ENCODE data around the gene MEOX1.

The MEOX1 gene

DNA sequence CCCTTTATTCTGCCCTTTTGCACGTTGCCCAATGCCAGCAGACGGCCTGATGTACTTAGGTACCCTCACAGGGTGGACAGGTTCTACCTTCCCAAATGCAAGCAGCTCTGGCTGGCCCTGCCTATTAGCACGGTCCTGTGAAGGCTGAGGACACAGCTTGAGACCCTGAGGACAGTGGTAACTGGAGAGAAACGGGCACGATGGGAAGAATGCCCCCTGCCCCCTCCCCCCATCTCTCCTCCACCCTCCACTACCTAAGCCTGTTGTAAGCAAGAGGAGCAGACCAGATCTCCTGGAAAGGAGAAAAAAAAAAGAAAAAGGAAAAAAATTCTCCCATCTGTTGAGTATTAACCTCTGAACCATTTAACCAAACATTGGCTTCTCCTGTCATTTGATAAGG, 34.1 kb downstream of the MEOX1 start:
- no peak overlapping the region for H3K9ac ChIP-seq (ENCODE audit: low read depth, low read length)
- H3K4me3 ChIP-seq (ENCODE audit: low read length): no peak overlapping the region
- no peaks in the 10 kb centered on the region for H3K36me3 ChIP-seq (ENCODE audit: insufficient read depth, low read length)
- H3K27me3 ChIP-seq (ENCODE audit: control insufficient read depth, insufficient read depth, low read length): peaks cover 56% of the 10 kb centered on the region
- no peaks in the 10 kb centered on the region for H3K9me3 ChIP-seq (replicated peaks; ENCODE audit: low read length)
- H3K4me1 ChIP-seq (ENCODE audit: control insufficient read depth, insufficient read depth, low read length): no peaks in the 10 kb centered on the region
- H3K4me2 ChIP-seq (ENCODE audit: low read length): no peak overlapping the region

- Histone ChIP-seq H3K9ac (ENCODE audit: low read depth, low read length) (no peak overlapping the region), H3K4me2 (ENCODE audit: low read length) (no peak overlapping the region), H3K27me3 (ENCODE audit: control insufficient read depth, insufficient read depth, low read length) (peaks cover 47% of the 10 kb centered on the region), H3K36me3 (ENCODE audit: insufficient read depth, low read length) (no peaks in the 10 kb centered on the region), H3K9me3 (replicated peaks; ENCODE audit: low read length) (no peaks in the 10 kb centered on the region), H3K4me1 (ENCODE audit: control insufficient read depth, insufficient read depth, low read length) (no peaks in the 10 kb centered on the region), H3K4me3 (ENCODE audit: low read length) (no peak overlapping the region)
Measured at GRCh38 chr17:43626023-43626422, 35.7 kb downstream of the MEOX1 start.

DNA sequence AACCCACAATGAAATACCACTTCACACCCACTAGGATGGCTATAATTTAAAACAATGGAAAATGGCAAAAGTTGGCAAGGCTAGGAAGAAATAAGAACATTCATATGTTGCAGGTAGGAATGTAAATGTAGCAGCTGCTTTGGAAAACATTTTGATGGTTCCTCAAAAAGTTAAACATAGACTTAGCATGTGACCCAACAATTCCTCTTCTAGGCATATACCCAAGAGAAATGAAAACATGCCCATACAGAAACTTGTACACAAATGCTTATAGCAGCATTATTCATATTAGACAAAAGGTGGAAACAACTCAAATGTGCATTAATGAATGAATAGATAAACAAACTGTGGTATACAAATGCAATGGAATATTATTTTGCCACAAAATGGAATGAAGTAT, 36.1 kb downstream of the MEOX1 start:
- no peaks in the 10 kb centered on the region for H3K4me1 ChIP-seq (ENCODE audit: control insufficient read depth, insufficient read depth, low read length)
- H3K4me3 ChIP-seq (ENCODE audit: low read length): no peak overlapping the region
- H3K36me3 ChIP-seq (ENCODE audit: insufficient read depth, low read length): no peaks in the 10 kb centered on the region
- H3K9me3 ChIP-seq (replicated peaks; ENCODE audit: low read length): no peaks in the 10 kb centered on the region
- peaks cover 45% of the 10 kb centered on the region for H3K27me3 ChIP-seq (ENCODE audit: control insufficient read depth, insufficient read depth, low read length)
- no peak overlapping the region for H3K4me2 ChIP-seq (ENCODE audit: low read length)
- H3K9ac ChIP-seq (ENCODE audit: low read depth, low read length): no peak overlapping the region

GRCh38 chr17:43620581-43620980, 41.1 kb downstream of the MEOX1 start:
- no peak overlapping the region for H3K4me3 ChIP-seq (ENCODE audit: low read length)
- no peak overlapping the region for H3K4me2 ChIP-seq (ENCODE audit: low read length)

GRCh38 chr17:43620147-43620546, 41.6 kb downstream of the MEOX1 start:
- H3K27me3 ChIP-seq (ENCODE audit: control insufficient read depth, insufficient read depth, low read length): peaks cover 32% of the 10 kb centered on the region
- H3K36me3 ChIP-seq (ENCODE audit: insufficient read depth, low read length): no peaks in the 10 kb centered on the region
- no peaks in the 10 kb centered on the region for H3K4me1 ChIP-seq (ENCODE audit: control insufficient read depth, insufficient read depth, low read length)
- no peak overlapping the region for H3K9ac ChIP-seq (ENCODE audit: low read depth, low read length)
- H3K9me3 ChIP-seq (replicated peaks; ENCODE audit: low read length): no peaks in the 10 kb centered on the region
- H3K4me2 ChIP-seq (ENCODE audit: low read length): no peak overlapping the region
- H3K4me3 ChIP-seq (ENCODE audit: low read length): no peak overlapping the region

More at GRCh38 chr17:43620581-43620980, 41.1 kb downstream of the MEOX1 start:
- H3K36me3 ChIP-seq (ENCODE audit: insufficient read depth, low read length): no peaks in the 10 kb centered on the region
- H3K4me1 ChIP-seq (ENCODE audit: control insufficient read depth, insufficient read depth, low read length): no peaks in the 10 kb centered on the region
- H3K9me3 ChIP-seq (replicated peaks; ENCODE audit: low read length): no peaks in the 10 kb centered on the region
- no peak overlapping the region for H3K9ac ChIP-seq (ENCODE audit: low read depth, low read length)
- H3K27me3 ChIP-seq (ENCODE audit: control insufficient read depth, insufficient read depth, low read length): peaks cover 31% of the 10 kb centered on the region

DNA sequence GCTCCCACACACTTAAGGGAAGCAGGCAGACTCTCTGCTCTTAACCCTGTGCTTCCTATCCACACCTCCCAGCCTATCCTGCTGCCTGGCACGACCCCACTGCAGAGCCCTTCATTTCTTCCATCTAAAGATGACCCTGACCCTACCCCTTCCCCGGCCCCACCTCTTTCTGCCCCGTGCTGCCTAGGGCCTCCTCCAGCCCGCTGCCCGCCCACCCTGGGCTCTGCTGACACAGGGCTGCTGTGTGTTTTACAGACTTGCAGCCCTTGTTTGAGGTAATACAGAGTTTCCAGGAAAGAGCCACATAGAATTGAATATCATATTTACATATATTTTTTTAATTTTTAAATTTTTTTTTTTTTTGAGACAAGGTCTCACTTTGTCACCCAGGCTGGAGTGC, 42.0 kb downstream of the MEOX1 start:
- no peak overlapping the region for H3K4me2 ChIP-seq (ENCODE audit: low read length)

DNA sequence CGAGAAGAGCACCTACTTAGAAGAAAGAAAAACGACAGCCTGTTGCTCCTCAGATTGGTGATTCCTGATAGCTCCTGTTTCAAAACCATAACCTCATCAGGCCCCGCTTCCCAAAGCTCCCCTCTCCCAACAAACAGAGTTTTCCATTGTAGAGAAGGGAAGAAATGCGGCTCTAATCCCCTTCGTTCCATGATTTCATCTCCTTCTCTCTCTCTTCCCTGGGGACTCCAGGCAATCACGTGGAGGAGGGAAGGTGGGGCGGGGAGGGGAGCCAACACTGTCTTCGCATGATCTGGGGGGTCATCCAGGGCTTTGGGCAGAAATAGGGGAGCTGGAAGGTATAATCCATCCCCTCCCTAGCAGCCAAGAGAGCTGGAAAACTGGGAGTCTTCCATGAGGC, 43.4 kb downstream of the MEOX1 start:
- Histone ChIP-seq H3K9me3 (replicated peaks; ENCODE audit: low read length) (no peaks in the 10 kb centered on the region), H3K4me1 (ENCODE audit: control insufficient read depth, insufficient read depth, low read length) (no peaks in the 10 kb centered on the region), H3K9ac (ENCODE audit: low read depth, low read length) (no peak overlapping the region), H3K36me3 (ENCODE audit: insufficient read depth, low read length) (no peaks in the 10 kb centered on the region), H3K4me2 (ENCODE audit: low read length) (no peak overlapping the region), H3K4me3 (ENCODE audit: low read length) (no peak overlapping the region), H3K27me3 (ENCODE audit: control insufficient read depth, insufficient read depth, low read length) (peaks cover 41% of the 10 kb centered on the region)

More for the DNA sequence above, 42.0 kb downstream of the MEOX1 start:
- Histone ChIP-seq H3K36me3 (ENCODE audit: insufficient read depth, low read length) (no peaks in the 10 kb centered on the region), H3K4me1 (ENCODE audit: control insufficient read depth, insufficient read depth, low read length) (no peaks in the 10 kb centered on the region), H3K27me3 (ENCODE audit: control insufficient read depth, insufficient read depth, low read length) (peaks cover 36% of the 10 kb centered on the region), H3K4me3 (ENCODE audit: low read length) (no peak overlapping the region), H3K9me3 (replicated peaks; ENCODE audit: low read length) (no peaks in the 10 kb centered on the region), H3K9ac (ENCODE audit: low read depth, low read length) (no peak overlapping the region)

DNA sequence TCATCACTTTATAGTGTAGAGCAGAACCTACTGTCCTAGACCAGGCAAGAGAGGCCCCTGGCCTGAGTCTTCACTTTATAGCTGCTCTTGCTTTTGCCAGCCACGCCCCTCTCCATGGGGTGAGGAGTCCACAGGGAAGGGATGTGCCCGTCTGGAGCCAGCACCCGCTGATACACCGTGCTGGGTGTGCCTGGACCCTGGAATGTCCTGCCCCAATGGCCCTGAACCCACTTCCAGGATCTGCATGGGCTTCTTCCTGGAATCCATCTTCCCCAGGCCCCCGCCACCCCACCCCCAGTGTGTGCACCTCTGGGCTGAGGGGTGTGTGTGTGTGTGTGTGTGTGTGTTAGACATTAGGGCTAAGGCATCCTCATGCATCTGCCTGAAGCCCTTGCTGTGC, 44.9 kb downstream of the MEOX1 start:
- Histone ChIP-seq H3K27me3 (ENCODE audit: control insufficient read depth, insufficient read depth, low read length) (peaks cover 43% of the 10 kb centered on the region), H3K36me3 (ENCODE audit: insufficient read depth, low read length) (no peaks in the 10 kb centered on the region), H3K4me3 (ENCODE audit: low read length) (no peak overlapping the region), H3K9ac (ENCODE audit: low read depth, low read length) (no peak overlapping the region), H3K4me2 (ENCODE audit: low read length) (no peak overlapping the region), H3K9me3 (replicated peaks; ENCODE audit: low read length) (no peaks in the 10 kb centered on the region), H3K4me1 (ENCODE audit: control insufficient read depth, insufficient read depth, low read length) (no peaks in the 10 kb centered on the region)

DNA sequence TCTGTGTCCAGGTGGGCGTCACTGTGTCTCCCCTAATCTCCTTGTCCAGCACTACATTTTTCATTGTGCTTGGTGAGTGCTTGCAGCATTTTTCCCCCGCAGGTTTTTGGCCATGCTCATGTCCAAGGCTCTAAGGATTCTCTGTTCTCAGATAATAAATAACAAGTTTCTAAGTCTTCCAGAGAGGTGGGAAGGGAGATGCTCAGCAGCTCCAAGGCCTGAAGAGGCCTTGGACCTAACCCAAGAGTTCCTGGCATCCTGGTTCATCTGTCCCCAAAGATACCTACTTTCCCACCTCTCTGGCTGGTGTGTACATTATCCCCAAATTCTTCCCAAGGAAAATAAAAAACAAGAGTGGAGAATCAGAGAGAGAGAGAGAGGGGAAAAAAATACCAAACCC, 45.3 kb downstream of the MEOX1 start:
- no peaks in the 10 kb centered on the region for H3K4me1 ChIP-seq (ENCODE audit: control insufficient read depth, insufficient read depth, low read length)
- peaks cover 46% of the 10 kb centered on the region for H3K27me3 ChIP-seq (ENCODE audit: control insufficient read depth, insufficient read depth, low read length)

GRCh38 chr17:43616029-43616351, 45.7 kb downstream of the MEOX1 start:
- Histone ChIP-seq H3K4me1 (ENCODE audit: control insufficient read depth, insufficient read depth, low read length) (no peaks in the 10 kb centered on the region), H3K27me3 (ENCODE audit: control insufficient read depth, insufficient read depth, low read length) (peaks cover 47% of the 10 kb centered on the region), H3K9me3 (replicated peaks; ENCODE audit: low read length) (no peaks in the 10 kb centered on the region), H3K36me3 (ENCODE audit: insufficient read depth, low read length) (no peaks in the 10 kb centered on the region), H3K4me3 (ENCODE audit: low read length) (no peak overlapping the region), H3K4me2 (ENCODE audit: low read length) (no peak overlapping the region), H3K9ac (ENCODE audit: low read depth, low read length) (no peak overlapping the region)

More for the DNA sequence above, 45.3 kb downstream of the MEOX1 start:
- no peak overlapping the region for H3K4me3 ChIP-seq (ENCODE audit: low read length)
- no peak overlapping the region for H3K4me2 ChIP-seq (ENCODE audit: low read length)
- H3K9me3 ChIP-seq (replicated peaks; ENCODE audit: low read length): no peaks in the 10 kb centered on the region
- no peaks in the 10 kb centered on the region for H3K36me3 ChIP-seq (ENCODE audit: insufficient read depth, low read length)
- no peak overlapping the region for H3K9ac ChIP-seq (ENCODE audit: low read depth, low read length)

GRCh38 chr17:43615330-43616028, 46.2 kb downstream of the MEOX1 start:
- Histone ChIP-seq H3K9ac (ENCODE audit: low read depth, low read length) (no peak overlapping the region), H3K9me3 (replicated peaks; ENCODE audit: low read length) (no peaks in the 10 kb centered on the region), H3K27me3 (ENCODE audit: control insufficient read depth, insufficient read depth, low read length) (peaks cover 47% of the 10 kb centered on the region), H3K4me3 (ENCODE audit: low read length) (no peak overlapping the region), H3K4me1 (ENCODE audit: control insufficient read depth, insufficient read depth, low read length) (no peaks in the 10 kb centered on the region), H3K4me2 (ENCODE audit: low read length) (no peak overlapping the region), H3K36me3 (ENCODE audit: insufficient read depth, low read length) (no peaks in the 10 kb centered on the region)

GRCh38 chr17:43614561-43614960, 47.2 kb downstream of the MEOX1 start:
- Histone ChIP-seq H3K9me3 (replicated peaks; ENCODE audit: low read length) (no peaks in the 10 kb centered on the region), H3K9ac (ENCODE audit: low read depth, low read length) (no peak overlapping the region), H3K36me3 (ENCODE audit: insufficient read depth, low read length) (no peaks in the 10 kb centered on the region), H3K27me3 (ENCODE audit: control insufficient read depth, insufficient read depth, low read length) (peaks cover 50% of the 10 kb centered on the region), H3K4me1 (ENCODE audit: control insufficient read depth, insufficient read depth, low read length) (no peaks in the 10 kb centered on the region), H3K4me2 (ENCODE audit: low read length) (no peak overlapping the region), H3K4me3 (ENCODE audit: low read length) (no peak overlapping the region)

Data from skeletal muscle satellite cell (primary cell).